ENCODE measurements around the gene MAGEL2. TPM values are rescaled to one million over a fixed set of nuclear protein-coding genes. Genes with fewer than 3 reads are reported as not detected.

Gene MAGEL2
- total and polyA plus RNA-seq, 2 donors (not counting 3 experiments of a cell fraction or from before 2014, with no cell fraction given): not detected

GRCh38 chr15:23602124-23602523 lies 45.5 kb downstream of the MAGEL2 start:
- H3K36me3 ChIP-seq (ENCODE audit: control insufficient read depth in 2 of 2, extremely low read depth in 1 of 2, insufficient read depth in 2 of 2, low read length in 2 of 2): no peaks in the 10 kb centered on the region
- H3K9me3 ChIP-seq (replicated peaks; ENCODE audit: control insufficient read depth, insufficient read depth, low read length): no peaks in the 10 kb centered on the region
- DNase-seq (ENCODE audit: low read depth, low spot score): no peak
- dilution Hi-C loops (cut with MboI; ENCODE audit: extremely low pct_ligation_motif_present, low sequenced_read_pairs) (no loop called here), intact Hi-C loops (cut with micrococcal nuclease) (no loop called here)
- POLR2A ChIA-PET: no interaction called here
- no peaks in the 10 kb centered on the region for H3K79me2 ChIP-seq (ENCODE audit: control insufficient read depth, insufficient read depth, low read length)
- FAIRE-seq: no peak
- H3K9ac ChIP-seq (replicated peaks; ENCODE audit: extremely low read depth, insufficient read depth, low read length): no peak overlapping the region
- no peaks in the 10 kb centered on the region for H3K4me1 ChIP-seq (ENCODE audit: control insufficient read depth, extremely low read depth, insufficient read depth, low read length)
- BruUV-seq (replicated peaks): no TSS peak
- H2AFZ ChIP-seq (ENCODE audit: low read depth, low read length): no peak overlapping the region
- H3K27ac ChIP-seq (ENCODE audit: insufficient read depth, low read depth, low read length): no peak overlapping the region
- H3K9me1 ChIP-seq (replicated peaks; ENCODE audit: control insufficient read depth, extremely low read depth, insufficient read depth, low read length): no peaks in the 10 kb centered on the region
- no peaks in the 10 kb centered on the region for H4K20me1 ChIP-seq (replicated peaks; ENCODE audit: control insufficient read depth, extremely low read depth, insufficient read depth, low read length)
- H3K4me2 ChIP-seq (ENCODE audit: insufficient read depth, low read length): no peak overlapping the region
- H3K27me3 ChIP-seq (ENCODE audit: control insufficient read depth in 2 of 2, insufficient read depth in 2 of 2, low read length in 2 of 2): no peaks in the 10 kb centered on the region
- CTCF ChIA-PET: no interaction called here
- no peak overlapping the region for H3K4me3 ChIP-seq (replicated peaks in 1 of 3; ENCODE audit: insufficient read depth in 1 of 3, low read depth in 1 of 3, low read length in 3 of 3)
- TF ChIP-seq MAX (IDR thresholded peaks at IDR 0.05; ENCODE audit: insufficient read depth, insufficient read length): no peak
- TF ChIP-seq POLR2A (IDR thresholded peaks at IDR 0.05; ENCODE audit: low read depth, low read length): no peak
- TF ChIP-seq POLR2AphosphoS5 (IDR thresholded peaks at IDR 0.05; ENCODE audit: insufficient read depth, low read depth, low read length): no peak
- TF ChIP-seq JUN (IDR thresholded peaks at IDR 0.05; ENCODE audit: borderline replicate concordance, insufficient read depth, insufficient read length, low read depth): no peak
- no peak for TF ChIP-seq CTCF (IDR thresholded peaks at IDR 0.05; ENCODE audit: extremely low read depth in 1 of 2, insufficient read depth in 1 of 2, low read depth in 1 of 2, low read length in 2 of 2)
- no peak for TF ChIP-seq GATA2 (IDR thresholded peaks at IDR 0.05; ENCODE audit: insufficient read depth, insufficient read length, low read depth, low read length)
- TF ChIP-seq FOS (IDR thresholded peaks at IDR 0.05; ENCODE audit: borderline replicate concordance, insufficient read depth, low read length): no peak
- TF ChIP-seq MYC (IDR thresholded peaks at IDR 0.05; ENCODE audit: low read depth, low read length): no peak
- no peak for TF ChIP-seq EZH2 (IDR thresholded peaks at IDR 0.05; ENCODE audit: borderline replicate concordance, low read depth, low read length, severe bottlenecking)
